RWPE1 (cell line): ENCODE results near the gene YPEL3.
"Not testable (repeated sequence)": the region's sequence is repeated elsewhere in the genome, so short reads cannot be mapped to it uniquely, and the experiment has no call there.

ENCODE experiments used
- CTCF ChIA-PET: fragments of 350-600 bp; sonication (Branson Sonifier 250); formaldehyde crosslinking; extraction: SDS; loops from one replicate; lab custom pipeline; 2021; lab: Yijun Ruan, JAX
- POLR2A ChIA-PET: fragments of 400-600 bp; formaldehyde crosslinking; extraction: SDS; loops from one replicate; lab custom pipeline; 2020; ENCODE audit warnings: antibody characterized with exemption; ENCODE audit not compliant: low non-redundant PET; lab: Yijun Ruan, JAX
- DNase-seq: peaks from one replicate; pipeline ENCODE4 v3.0.0; 2012; ENCODE audit warnings: low spot score
- H3K27ac ChIP-seq: fragments of 450-650 bp; 2 replicates; pipeline ENCODE4 v1.5.1; 2017
- CTCF ChIP-seq: fragments of 450-650 bp; conservative IDR thresholded peaks from 2 replicates; pipeline ENCODE4 v1.5.1; 2017; ENCODE audit warnings: low read depth, mild to moderate bottlenecking

Gene YPEL3

GRCh38 chr16:30127993-30128392 lies 32.0 kb upstream of the YPEL3 start:
- H3K27ac ChIP-seq = no peak overlapping the region
- ChIA-PET POLR2A (no interaction called here), CTCF (no interaction called here)
- no peak for DNase-seq
- no peak for TF ChIP-seq CTCF

DNA sequence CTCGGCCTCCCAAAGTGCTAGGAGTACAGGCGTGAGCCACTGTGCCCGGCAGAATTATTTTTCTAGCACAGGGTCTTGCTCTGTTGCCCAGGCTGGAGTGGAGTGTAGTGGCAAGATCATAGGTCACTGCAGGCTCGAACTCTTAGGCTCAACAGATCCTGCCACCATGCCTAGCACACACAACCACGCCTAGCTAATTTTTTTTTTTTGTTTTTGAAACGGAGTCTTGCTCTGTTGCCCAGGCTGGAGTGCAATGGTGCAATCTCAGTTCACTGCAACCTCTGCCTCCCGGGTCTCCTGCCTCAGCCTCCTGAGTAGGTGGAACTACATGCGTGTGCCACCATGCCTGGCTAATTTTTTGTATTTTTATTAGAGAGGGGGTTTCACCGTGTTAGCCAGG lies 29.7 kb upstream of the YPEL3 start:
- H3K27ac ChIP-seq, DNase-seq, POLR2A ChIA-PET: not testable (repeated sequence)
- CTCF ChIA-PET = interaction anchor here (0.6 to 1.0 kb wide), 2 partner anchors 14 to 23 kb away, joined by 3 to 8 read pairs; no protein-coding TSS in a partner anchor

GRCh38 chr16:30124985-30125379 lies 29.0 kb upstream of the YPEL3 start:
- ChIA-PET CTCF (interaction anchor here (0.6 to 1.3 kb wide), 3 partner anchors 22 to 50 kb away, joined by 3 to 6 read pairs (median 3); partner anchors contain the start of gene TBX6), POLR2A (no interaction called here)
- DNase-seq = no peak
- H3K27ac ChIP-seq = peak overlapping the region; percentile 77
- TF ChIP-seq CTCF = no peak

DNA sequence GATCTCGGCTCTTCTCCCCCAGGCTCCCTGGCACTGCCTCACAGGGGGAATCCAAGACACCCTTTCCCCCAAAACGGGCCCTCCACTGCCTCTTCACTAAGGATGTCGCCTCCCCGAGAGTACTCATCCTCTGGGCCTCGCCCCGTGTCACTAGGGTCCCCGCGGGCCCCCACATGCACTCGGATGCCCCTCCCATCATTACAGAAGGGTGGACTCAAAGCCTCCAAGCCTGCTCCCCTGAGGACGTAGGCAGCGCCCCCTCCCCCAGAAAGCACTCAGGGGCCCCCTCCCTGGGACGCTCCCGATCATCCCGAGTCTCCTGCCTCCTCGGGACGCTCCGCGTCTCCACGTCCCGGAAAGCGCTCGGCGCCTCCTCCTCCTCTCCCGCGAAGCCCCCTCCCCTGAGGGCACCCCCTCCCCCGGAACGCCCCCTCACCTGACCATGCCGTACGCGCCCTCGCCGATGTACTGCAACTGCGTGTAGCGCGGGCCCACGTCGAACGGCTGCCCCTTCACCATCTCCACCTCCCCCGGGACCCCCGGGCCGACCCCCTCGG lies 26.7 kb upstream of the YPEL3 start:
- no peak for TF ChIP-seq CTCF
- POLR2A ChIA-PET = no interaction called here
- DNase-seq = no peak
- peak overlapping the region; percentile 77 for H3K27ac ChIP-seq
- CTCF ChIA-PET = no interaction called here

DNA sequence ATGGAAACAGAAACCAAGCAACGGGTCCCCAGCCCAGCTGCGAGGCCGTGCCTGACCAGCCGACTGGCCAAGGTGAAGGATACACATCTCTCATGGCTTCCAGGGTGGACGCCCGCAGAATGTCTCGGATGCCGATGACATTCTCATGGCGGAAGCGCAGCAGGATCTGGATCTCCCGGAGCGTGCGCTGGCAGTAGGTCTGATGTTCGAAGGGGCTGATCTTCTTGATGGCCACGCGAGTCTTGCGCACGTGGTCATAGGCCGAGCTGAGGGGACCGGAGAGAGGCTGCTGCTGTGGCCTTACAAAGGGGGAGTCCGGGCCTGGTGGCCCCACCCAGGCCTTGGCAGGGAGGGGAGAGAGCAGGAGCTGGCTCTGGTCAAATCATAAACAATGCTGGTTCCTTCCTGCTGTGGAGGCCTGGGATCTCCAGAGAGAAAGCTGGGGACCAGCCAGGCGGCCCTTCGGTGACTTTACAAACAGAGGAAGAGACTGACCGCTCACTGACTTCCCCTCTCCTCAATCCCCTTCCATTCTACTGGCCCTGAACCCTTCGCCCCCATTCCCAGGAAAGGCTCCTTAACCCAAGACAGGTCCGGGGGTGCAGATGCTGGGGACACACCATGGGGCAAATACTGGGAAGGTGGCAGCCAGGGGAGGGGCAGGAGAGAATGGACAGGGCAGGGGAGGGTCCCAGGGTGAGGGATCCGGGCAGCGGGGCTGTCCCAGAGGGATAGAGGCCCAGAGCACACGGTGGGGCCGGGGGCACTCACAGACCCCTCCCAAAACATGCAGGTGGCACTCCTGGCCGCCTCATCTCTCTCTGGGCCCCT lies 25.9 kb upstream of the YPEL3 start:
- TF ChIP-seq CTCF = no peak
- DNase-seq = no peak
- H3K27ac ChIP-seq = peak overlapping the region; percentile 77
- POLR2A ChIA-PET = no interaction called here
- CTCF ChIA-PET = interaction anchor here (0.7 kb wide), 1 partner anchor 10 kb away, joined by 3 read pairs; no protein-coding TSS in a partner anchor

- ChIA-PET POLR2A (no interaction called here), CTCF (interaction anchor here (0.7 to 1.2 kb wide), 2 partner anchors 8 to 35 kb away, joined by 4 to 6 read pairs; no protein-coding TSS in a partner anchor)
- DNase-seq = no peak
- peak overlapping the region; percentile 77 for H3K27ac ChIP-seq
- TF ChIP-seq CTCF = no peak
Observed at GRCh38 chr16:30120340-30121105, 24.5 kb upstream of the YPEL3 start.
